HG03060 (cell line): ENCODE results near the gene P3H4.
"Not testable (repeated sequence)": the region's sequence is repeated elsewhere in the genome, so short reads cannot be mapped to it uniquely, and the experiment has no call there.

ENCODE experiments used
- ATAC-seq: cut with Tn5 transposase; IDR thresholded peaks from one replicate; pipeline ENCODE4 v1.9.1; 2021; ENCODE audit warnings: low read depth, moderate number of reproducible peaks; ENCODE audit not compliant: unreplicated experiment

P3H4 gene, protein sequence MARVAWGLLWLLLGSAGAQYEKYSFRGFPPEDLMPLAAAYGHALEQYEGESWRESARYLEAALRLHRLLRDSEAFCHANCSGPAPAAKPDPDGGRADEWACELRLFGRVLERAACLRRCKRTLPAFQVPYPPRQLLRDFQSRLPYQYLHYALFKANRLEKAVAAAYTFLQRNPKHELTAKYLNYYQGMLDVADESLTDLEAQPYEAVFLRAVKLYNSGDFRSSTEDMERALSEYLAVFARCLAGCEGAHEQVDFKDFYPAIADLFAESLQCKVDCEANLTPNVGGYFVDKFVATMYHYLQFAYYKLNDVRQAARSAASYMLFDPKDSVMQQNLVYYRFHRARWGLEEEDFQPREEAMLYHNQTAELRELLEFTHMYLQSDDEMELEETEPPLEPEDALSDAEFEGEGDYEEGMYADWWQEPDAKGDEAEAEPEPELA

DNA sequence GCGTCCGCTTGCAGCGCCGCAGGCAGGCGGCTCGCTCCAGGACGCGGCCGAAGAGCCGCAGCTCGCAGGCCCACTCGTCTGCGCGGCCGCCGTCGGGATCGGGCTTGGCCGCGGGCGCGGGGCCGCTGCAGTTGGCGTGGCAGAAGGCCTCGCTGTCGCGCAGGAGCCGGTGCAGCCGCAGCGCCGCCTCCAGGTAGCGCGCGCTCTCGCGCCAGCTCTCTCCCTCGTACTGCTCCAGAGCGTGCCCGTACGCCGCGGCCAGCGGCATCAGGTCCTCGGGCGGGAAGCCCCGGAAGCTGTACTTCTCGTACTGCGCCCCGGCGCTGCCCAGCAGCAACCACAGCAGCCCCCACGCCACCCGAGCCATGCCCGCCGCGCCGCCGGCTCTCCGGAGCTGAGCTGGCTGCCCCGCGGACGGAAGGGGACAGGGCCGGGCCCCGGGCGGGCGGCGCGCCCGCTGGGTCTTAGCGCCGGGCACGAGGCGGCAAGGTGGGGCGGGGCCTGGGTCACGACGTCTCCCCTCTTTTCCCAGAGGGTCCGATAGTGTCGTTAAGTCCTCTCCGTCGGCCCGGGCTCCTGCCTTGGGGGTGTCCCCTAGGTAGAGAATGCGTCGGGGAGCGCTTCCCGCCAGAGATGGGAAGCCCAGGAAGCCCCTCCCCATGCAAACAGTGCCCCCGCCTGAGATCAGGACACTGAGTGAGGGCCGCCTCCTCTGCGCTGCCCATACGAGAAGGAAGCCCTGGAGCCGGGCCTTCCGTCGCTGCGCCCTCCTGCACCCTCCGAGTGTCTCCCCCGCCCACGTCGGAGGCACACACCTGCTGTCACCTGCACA lies at the start of gene P3H4:
Gene P3H4, minus strand, starts transcription at position 401 of the 832 bp plus-strand sequence. Its CDS starts 34 bp downstream, at position 367.
- ATAC-seq, result no peak

DNA sequence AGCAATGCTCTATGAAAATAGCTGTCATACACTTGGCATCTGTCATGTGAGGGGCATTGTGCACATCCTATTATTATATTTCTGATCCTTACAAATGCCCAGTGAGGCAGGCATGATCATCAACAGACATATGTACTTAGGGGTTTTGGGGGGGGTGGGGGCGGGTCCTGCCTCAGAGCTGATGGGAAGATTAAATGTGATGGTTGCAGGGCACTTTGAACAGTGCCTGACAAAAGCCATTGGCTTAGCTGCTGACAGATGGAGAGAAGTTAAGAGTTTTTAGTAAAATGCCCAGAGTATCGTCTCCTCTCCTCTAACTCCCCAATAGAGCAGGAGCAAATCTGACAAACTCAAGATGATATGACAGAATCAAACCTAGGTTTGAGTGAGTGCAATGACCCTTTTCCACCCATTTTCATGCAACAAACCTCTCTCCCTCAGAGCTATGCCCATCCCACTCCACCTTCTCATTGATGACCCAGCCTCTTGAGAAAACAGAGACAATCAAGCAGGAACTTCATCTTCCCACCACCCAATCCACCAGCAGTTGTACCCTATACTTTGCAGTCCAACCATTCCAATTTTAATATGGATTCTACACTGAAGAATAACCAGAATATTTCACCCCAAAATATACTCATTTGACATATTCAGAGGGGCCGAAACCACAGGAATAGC lies 48.6 kb upstream of the P3H4 start:
- ATAC-seq, result no peak

DNA sequence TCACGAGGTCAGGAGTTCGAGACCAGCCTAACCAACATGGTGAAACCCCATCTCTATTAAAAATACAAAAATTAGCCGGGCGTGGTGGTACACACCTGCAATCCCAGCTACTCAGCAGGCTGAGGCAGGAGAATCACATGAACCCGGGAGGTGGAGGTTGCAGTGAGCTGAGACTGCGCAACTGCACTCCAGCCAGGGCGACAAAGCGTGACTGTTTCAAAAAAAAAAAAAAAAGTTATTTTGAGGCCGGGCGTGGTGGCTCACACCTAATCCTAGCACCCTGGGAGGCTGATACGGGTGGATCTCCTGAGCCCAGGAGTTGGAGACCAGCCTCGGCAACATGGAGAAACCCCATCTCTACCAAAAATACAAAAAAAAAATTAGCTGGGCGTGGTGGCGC lies 39.6 kb upstream of the P3H4 start:
- not testable (repeated sequence) for ATAC-seq

DNA sequence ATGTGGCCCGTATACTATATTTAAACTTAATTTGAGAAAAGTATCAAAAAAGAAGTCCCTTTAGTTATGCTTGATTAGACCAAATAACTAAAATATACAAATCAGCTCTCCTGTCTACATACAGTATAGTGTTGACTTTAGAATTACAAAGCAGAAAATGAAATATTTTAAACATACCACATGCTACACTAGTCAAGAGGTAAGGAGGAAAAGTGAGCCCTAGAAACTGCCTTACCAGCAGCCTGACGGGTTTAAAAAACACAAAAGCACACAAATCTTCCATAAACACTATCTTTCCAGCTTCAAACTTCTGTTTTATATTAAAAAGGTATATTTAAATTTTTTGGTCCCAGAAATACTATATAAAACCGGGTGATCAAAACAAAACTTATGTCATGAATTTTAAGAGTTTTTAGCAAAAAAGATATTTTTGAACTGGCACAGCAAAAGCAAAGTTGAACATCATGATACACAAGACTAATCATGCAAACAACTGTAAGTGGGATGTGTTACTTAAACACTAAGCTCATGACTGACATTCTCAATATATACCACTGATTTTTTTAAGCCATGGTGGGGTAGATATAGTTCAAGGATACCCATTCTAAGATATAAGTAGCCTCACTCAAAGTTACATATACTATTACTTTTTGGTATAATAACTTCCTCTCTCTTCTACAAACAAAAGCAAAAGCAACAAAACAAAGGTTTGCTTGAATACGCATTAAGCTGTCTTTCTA lies 37.7 kb upstream of the P3H4 start:
- ATAC-seq, result no peak

DNA sequence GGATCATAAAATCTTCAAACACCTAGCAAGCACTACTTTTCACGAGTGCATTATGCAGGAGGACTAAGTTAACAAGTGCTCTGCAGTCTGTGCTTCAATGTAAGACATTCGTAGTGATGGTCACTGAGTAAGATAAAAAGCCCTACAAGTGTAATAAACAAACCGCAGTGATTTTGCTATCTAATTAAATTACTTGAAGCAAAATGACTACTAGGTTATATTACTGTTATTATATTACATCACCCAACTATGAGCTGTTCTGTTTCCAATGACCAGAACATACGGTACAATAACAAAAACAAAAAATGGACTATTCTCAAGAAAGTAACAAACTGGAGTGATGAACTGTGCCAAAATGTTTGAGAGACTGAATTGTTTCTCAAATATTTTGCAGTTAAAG lies 37.0 kb upstream of the P3H4 start:
- no peak for ATAC-seq

DNA sequence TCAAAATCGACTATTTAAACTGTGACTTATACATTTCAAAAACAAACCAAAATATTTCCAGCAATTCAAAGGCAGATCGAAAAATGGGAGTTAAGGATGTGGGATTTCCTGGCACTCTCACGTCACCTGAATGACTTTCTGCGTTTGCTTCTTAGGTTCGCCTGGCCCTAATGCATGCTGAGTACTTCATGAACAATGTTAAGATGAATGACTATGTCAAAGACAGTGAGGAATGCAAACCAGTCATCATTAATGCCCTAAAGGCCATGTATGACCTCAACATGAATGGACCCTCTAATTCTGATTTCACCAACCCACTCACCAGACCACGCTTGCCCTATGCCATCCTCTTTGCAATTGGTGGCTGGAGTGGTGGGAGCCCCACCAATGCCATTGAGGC lies 33.2 kb upstream of the P3H4 start:
- ATAC-seq, result no peak

DNA sequence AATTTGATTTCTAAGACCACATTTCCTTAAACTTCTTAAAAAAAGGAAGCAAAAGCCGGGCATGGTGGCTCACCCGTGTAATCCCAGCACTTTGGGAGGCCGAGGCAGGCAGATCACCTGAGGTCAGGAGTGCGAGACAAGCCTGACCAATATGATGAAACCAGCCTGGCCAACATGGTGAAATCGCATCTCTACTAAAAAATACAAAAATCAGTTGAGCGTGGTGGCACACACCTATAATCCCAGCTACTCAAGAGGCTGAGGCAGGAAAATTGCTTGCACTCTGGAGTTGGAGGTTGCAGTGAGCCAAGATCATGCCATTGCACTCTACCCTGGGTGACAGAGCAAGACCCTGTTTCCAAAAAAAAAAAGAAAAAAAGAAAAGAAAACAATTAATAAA lies 29.0 kb upstream of the P3H4 start:
- not testable (repeated sequence) for ATAC-seq

DNA sequence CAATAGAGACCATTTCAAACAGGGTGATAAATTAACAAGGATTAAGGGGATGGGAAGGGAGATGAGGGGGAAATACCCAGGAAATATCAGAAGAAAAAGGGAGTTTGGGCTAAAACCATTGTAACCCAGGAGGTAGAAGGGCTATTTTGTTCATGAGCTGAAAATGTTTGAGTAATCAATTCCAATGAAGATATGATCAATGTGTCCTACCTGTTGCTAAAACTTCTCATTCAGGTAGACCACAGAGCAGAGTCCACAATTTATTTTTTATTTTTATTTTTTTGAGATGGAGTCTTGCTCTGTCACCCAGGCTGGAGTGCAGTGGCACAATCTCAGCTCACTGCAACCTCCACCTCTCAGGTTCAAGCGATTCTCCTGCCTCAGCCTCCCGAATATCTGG lies 27.7 kb upstream of the P3H4 start:
- not testable (repeated sequence) for ATAC-seq

DNA sequence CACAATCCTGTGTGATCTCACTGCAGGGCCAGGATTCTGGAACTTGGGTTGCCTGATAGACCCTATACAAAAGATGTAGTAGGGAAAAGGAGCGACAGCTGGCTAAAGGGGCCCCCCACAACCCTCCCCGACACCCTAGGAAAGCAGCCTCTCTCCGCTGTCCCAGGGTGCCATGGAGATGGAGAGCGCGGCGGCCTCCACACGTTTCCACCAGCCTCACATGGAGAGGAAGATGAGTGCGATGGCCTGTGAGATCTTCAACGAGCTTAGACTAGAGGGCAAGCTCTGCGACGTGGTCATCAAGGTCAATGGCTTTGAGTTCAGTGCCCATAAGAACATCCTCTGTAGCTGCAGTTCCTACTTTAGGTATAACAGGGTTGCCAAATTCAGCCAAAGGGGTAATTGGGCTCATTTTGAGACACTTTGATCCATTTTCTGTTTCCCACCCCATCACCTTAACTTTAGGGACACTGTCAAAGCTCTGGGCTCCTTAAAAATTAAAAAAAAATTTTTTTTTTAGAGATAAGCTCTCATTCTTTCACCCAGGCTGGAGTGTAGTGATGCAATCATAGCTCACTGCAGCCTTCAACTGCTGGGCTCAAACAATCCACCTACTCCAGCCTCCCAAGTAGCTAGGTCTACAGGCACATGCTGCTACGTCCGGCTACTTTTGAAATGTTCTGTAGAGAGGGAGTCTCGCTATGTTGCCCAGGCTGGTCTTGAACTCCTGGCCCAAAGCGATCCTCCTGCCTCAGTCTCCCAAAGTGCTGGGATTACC lies 26.2 kb upstream of the P3H4 start, which contains the start of gene KLHL10:
Gene KLHL10, plus strand, starts transcription at position 65 of the 778 bp plus-strand sequence. Its CDS starts 108 bp downstream, at position 173.
- no peak for ATAC-seq

DNA sequence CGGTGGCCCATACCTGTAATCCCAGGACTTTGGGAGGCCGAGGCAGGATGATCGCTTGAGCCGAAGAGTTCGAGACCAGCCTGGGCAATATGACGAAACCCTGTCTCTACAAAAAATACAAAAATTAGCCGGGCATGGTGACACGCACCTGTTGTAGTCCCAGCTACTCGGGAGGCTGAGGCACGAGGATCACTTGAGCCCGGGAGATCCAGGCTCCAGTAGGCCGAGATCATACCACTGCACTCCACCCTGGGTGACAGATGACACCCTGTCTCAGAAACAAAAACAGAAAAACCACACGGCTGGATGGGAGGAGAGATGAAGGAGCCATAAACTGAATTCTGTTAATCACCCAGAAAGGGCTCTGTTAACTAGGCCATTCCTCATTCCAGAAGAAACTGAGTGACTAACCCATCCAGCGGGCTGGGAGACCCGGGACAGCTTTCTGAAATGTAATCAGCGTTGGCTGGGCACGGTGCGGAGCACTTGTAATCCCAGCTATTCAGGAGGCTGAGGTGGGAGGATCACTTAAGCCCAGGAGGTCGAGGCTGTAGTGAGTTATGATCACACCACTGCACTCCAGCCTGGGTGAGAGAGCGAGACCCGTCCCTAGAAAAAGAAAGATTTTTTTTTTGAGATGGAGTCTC lies 24.9 kb upstream of the P3H4 start:
- ATAC-seq, result no peak

DNA sequence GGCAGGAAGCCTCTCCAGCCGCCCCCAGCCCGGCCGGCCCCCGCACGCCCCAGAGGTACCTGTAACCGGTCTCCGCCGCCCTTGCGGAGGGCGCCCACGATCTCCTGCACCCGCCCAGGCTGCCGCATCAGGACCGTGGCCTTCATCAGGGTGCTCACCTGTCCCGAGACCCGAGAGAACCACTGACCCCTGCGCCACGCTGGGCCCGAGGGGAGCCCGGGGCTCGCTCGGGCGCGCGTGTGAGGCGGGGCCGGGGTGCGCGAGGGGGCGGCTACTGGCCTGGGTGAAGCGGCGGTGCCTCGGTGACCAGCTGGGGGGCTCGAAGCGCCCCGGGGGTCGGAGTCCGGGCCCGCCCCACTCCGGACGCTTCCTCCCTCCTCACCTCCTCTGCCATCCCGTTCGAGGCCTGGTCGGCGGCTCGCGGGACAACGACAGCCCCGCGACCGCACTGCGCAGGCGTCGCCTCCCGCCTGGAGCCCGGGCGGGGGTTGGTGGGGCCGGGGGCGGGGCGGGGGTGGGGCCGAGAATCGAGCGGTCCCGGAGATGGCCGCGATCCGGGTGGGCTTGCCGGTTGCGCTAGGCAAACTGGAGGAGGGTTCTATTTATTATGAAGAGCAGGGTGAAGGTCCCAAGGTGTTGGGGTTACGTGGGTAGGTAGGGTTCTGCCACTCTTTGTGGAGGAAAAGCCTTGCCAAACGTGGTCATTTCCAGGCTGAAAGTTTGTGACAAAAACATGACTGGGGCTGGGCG lies 24.2 kb upstream of the P3H4 start, which contains the start of gene NT5C3B:
Gene NT5C3B, minus strand, starts transcription at position 433 of the 750 bp plus-strand sequence. Its CDS starts 39 bp downstream, at position 394.
- ATAC-seq, result no peak

DNA sequence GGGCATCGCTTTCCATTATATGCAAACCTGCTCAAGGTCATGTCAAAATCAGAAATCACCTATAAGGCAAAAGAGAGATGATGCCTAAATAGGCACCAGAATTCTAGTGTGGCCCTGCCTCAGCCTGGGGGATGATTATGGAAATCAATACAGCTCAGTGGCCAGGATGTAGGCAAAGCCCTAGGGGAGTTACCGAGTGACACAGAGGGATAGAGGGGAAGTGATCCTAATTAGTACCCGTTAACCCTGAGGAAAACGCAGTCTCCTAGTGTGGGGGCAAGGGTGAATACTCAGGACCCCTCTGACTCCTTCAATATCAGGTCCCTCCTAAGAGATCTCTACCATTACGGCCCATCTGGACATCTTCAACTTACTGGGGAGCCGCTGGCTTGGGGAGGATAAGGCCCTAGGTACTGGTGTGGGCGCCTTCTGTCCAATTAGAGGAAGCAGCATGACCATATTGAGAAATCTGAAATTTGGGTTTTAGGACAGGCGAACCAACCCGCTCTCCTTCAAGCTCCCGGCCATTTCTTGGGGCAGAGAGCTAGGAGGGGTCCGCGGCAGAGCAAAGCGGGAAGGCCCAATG lies 23.6 kb upstream of the P3H4 start:
- no peak for ATAC-seq

DNA sequence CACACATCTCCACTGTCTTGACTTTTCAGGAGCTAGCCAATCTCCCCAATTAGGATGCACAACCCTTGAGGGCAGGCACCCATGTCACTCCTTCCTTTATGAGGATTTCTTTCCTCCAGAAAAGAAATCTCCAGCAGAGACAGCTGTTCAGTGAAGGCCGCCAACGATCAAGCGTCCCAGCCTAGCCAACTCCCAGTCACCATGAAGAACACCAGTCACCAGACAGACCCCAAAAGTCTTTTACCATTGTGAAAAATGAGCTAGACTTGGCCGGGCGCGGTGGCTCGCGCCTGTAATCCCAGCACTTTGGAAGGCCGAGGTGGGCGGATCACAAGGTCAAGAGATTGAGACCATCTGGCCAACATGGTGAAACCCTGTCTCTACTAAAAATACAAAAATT lies 18.2 kb upstream of the P3H4 start:
- not testable (repeated sequence) for ATAC-seq

DNA sequence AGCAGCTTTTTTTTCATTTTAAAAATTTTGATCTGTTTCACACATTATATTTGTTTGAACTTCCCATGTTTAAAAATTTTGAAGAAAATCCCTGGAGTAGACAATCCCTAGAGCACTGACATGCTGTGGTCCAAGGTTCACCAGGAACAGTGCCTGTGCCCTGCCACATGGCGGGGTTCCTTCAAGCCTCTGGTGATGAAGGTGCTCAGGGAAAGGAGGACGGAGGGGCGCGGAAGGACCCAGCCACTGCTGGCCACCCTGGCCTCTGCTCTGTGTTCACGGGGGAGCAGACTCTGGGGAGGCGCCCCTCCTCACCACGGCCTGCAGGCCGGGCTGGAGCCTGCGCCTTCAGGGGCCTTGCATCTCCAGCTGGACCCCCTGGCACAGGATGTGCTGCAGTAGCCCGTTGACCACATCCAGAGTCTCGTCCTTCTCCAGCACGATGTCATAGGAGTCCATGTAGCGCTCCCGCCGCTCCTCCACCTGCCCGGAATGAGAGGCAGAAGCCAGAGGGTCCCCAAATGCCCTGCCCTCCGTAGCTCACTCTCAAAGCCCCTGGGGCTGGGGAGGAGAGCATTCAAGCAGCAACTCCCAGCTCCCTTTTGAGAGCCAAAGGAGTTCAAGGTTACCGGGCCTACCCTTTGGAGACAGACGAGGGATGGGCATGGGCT lies 13.6 kb upstream of the P3H4 start:
- ATAC-seq, result no peak

DNA sequence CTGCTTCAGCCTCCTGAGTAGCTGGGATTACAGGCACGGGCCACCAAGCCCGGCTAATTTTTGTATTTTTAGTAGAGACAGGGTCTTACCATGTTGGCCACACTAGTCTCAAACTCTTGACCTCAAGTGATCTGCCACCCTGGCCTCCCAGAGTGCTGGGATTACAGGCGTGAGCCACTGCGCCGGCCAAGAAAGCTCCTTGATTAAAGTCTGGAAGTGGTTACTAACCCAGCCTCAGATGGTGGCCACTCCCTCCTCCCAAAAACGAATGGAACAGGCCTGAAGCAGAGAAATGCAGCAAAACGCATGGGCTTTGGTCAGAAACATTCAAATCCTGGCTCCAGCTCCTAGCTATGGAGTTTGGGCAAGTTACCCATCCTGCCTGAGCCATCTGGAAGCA lies 12.3 kb upstream of the P3H4 start:
- no peak for ATAC-seq

DNA sequence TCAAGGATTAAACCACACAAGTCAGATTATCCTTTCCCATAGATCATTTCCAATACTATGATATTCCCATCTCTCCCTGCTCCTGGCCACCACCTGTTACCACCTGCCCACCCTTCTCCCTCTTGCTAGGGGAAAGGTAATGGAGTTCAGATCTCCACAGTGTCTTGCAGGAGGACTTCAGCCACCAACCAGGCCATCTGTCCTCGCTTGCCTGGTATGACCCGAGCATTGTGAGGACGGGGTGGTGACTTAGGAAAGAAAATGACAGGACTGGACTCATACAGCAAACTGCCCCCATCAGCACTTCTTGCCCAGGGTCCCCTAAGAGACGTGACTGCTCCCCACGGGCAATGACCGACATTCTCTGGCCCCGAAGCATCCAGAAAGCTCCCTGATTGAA lies 11.8 kb upstream of the P3H4 start:
- no peak for ATAC-seq

DNA sequence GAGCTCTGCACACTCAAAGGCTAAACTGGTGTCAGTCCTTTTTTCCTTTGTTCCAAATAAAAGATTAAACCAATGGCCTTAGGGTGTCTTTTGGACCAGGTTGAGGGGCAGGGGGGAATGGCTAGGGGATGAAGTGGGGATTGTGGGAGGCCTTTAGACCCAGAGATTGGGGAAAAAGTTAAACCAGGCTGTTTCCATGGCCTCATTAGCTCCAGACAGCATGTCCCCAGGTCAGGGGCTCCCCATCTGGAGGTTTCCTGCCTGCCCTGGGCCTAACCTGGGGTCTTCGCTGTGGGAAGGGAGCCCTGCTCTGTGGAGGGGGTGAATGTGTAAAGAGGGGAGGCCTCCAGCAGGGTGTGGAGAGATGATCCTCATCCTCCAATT lies 11.4 kb upstream of the P3H4 start:
- ATAC-seq, result no peak
